GM19193 (cell line): ENCODE data around the gene BTBD9.

Source experiments
- POLR2A ChIP-seq: IDR thresholded peaks from 4 replicates; pipeline ENCODE4 v1.6.1; 2011; ENCODE audit not compliant: insufficient read depth, insufficient read length; ENCODE audit errors: extremely low read depth

BTBD9 gene

GRCh38 chr6:38658418-38659167 lies 18.9 kb upstream of the BTBD9 start:
- TF ChIP-seq POLR2A: no peak

DNA sequence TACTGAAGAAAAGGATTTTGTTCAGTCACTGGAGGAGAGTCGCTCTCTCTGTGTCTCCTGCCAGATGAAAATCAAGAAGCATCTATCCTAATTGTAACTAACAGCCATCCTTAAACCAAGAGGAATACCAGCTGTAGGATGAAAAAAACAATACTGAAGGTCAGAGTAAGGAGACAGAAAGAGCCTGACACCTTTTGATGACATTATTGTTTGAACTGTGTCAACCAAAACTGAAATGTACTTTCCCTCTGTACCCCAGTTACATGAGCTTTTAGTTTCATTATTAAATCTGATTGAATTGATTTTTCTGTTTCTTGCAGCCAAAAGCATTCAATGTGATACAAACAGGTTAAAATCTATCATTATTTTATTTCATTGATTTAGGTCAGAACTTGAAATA lies 17.2 kb upstream of the BTBD9 start:
- TF ChIP-seq POLR2A: no peak

DNA sequence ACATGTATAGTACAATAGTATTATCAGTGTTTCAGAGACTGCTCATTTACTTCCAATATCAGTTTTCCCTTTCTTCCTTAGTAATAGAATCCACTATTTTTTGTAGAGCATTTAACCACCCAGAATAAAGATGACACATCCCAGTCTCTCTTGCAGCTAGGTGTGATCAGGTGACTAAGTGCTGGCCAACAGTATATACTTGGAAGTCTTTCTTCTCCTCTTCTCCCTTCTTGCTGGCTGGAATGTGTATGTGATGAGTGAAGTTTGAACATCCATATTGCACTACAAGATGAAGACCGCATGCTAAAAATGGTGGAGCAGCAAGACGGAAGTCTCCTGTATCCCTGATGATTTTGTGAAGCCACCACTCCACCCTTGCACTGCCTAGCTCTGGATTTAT lies 14.5 kb upstream of the BTBD9 start:
- no peak for TF ChIP-seq POLR2A

GRCh38 chr6:38651121-38651784 lies 11.5 kb upstream of the BTBD9 start:
- no peak for TF ChIP-seq POLR2A

GRCh38 chr6:38650207-38650752 lies 10.6 kb upstream of the BTBD9 start:
- no peak for TF ChIP-seq POLR2A

DNA sequence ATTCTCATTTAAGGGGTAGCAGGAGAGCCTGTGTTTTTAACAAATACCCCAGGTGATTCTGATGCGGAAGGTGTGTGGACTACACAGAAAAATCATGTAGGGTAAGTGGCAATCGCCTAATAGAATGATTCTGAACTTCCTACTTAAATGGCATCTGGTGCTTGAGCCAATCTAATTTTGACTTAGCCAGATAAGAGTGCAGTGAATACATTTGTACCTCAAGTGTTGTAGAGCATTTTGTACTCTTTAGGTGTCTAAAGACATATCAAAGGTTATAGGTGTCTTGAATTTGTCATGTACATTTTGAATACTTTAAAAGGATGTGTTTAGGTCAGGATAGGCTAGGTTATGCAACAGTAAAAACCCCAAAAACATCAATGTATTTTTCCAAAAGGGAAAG lies 10.0 kb upstream of the BTBD9 start:
- TF ChIP-seq POLR2A: no peak

- TF ChIP-seq POLR2A: no peak
Observed at GRCh38 chr6:38648629-38649028, 8.9 kb upstream of the BTBD9 start.

- no peak for TF ChIP-seq POLR2A
Observed at GRCh38 chr6:38646166-38646878, 6.6 kb upstream of the BTBD9 start.

DNA sequence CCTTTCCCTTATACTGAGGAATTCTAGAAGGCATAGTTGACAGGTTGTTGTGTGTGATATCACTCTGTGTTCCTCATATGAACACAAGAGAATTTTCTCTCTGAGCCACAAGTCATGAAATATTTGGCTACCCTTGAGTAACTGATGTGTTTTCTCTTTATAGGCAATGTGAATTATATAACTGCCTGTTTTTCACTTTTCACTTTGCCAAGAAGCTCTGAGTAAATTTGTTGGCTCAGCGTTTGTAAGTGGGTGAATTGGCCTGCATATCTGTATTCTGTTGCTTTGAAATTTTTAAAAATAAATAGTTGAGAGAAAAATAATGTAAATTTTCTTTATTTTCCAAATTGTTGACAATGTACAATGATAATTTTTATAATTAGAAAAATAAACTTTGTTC lies 5.2 kb upstream of the BTBD9 start:
- no peak for TF ChIP-seq POLR2A

DNA sequence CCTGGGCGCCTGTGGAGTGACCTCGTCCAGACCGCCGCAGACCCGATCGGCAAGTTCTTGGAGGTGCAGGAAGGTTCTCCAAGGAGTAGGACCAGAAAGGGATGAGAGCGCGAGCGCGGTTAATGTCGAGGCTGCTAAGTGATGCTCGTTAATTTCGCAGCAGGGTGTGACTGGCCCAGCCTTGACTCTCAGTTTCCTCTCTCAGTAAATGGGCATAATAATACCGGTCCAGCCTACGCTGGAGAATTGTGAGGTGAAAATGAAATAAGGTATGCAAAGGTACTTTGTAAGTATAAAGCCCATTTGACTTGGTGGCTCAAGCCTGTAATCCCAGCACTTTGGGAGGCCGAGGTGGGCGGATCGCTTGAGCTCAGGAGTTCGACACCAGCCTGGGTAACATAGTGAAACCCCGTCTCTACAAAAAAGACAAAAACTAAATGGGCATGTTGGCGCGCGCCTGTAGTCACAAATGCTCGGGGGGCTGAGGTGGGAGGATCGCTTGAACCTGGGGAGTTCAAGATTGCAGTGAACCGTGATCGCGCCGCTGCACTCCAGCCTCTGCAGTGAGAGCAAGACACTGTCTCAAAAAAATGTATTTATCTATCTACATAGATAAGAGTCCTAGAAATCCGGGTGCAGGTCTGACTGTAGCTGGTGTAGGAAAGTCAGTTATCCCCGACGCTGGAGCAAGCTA lies 634 bp upstream of the BTBD9 start:
- TF ChIP-seq POLR2A: no peak

DNA sequence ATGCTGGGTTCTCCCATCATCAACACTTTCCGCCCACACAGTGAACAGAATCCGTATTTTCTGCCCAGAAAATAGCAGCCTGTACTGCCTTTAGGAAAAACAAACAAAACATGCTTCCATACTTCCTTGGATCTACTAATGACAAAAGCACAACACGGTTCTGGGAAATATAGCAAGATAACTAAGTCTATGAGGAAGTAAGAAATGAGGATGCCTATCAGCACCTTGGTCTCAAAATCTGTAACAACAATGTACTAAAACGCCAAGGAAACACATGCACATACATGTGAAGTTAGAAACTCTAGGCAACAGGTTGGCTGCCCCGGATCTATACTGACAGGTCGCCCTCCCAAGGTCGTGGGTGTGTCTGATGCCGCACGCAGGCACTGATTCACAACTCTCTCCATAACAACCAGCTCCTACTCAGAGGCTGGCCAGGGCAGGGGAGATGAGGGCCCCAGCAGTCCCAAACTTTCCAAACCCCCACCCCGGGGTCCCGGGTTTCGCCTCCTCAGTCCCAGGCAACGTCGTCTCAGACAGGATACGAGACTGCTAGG lies 710 bp downstream of the BTBD9 start:
- TF ChIP-seq POLR2A: no peak

DNA sequence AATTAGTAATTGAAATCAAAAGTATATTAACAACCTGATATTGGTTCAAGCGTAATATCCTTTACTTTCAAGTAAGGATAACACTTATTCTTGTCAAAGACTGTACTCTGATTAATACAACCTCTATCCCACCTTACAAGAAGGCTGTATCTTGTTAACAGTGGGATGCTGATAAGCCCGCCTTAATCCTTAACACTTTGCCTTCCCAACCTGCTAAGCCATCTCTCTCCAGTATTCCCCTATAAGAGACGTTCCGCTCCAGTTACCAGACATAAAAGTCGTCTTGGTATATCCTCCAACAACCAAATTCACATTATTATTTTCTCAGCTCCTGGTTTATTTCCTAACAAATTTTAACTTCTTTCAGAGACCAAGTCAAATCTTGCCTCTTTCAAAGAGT lies 2.0 kb downstream of the BTBD9 start:
- TF ChIP-seq POLR2A: no peak

DNA sequence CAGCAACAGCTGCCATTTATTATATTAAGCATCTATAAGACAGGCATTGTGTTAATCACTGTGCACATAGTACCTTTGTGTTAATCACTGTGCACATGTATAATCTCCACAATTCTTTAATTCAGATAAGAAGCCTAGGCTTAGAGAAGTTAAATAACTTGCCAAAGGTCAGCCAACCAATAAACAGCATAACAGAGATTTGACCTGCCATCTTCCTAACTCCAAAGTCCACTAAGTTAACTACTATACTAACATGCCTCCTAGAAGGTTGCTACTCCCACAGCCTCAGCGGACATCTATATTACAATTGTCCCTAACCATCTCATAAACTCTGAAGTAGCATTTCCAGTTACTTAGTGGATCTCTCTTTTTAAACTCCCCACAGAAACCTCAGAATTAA lies 3.7 kb downstream of the BTBD9 start:
- TF ChIP-seq POLR2A: no peak

GRCh38 chr6:38634518-38634917 lies 5.2 kb downstream of the BTBD9 start:
- TF ChIP-seq POLR2A: no peak

DNA sequence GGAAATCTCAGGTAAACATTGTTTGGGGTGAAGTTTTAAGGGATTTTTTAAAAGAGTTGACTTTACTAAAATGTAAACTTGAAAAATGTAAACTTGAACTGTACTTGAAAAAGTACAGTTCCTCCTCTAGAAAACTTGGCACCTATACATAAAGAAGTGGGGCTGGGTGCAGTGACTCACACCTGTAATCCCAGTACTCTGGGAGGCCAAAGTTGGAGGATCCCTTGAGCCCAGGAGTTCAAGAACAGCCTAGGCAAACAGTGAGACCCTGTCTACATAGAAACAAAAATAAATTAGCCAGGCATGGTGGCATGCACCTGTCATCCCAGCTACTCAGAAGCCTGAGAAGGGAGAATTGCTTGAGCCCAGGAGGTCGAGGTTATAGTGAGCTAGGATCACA lies 7.2 kb downstream of the BTBD9 start:
- TF ChIP-seq POLR2A: no peak

DNA sequence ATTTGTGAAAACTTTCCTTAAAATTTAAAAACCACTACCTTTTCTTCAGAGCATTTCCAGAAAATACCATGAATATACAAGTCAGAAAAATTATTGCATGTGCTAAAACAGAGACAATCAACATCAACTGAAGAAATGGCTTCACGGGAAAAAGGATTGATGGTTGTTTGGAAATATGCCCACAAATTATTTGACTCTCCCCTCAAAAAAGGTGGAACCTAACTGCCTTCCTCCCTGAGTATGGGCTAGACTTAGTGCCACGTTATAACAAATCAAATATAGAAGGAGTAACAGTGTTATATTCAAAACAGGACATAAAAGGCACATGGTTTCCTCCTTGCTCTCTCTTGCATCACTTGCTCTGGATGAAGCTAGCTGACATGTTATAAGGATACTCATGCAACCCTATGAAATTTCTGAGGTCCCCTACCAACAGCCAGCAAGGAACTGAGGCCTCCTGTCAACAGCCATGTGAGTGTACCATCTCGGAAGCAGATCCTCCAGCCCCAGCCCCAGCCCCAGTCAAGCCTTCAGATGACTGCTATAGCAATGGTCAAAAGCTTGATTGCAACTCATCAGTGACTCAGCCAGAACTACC lies 8.4 kb downstream of the BTBD9 start:
- no peak for TF ChIP-seq POLR2A
